Epithelial cell of proximal tubule (primary cell): ENCODE measurements around the gene ERC2. TPM values are rescaled to one million over a fixed set of nuclear protein-coding genes. Genes with fewer than 3 reads are reported as not detected.

Experiments
- DNase-seq: peaks from one replicate; pipeline ENCODE4 v3.0.0-alpha.2; 2011; ENCODE audit warnings: low read depth
- H3K4me3 ChIP-seq: 2 replicates; pipeline ENCODE4 v1.5.1; 2011; ENCODE audit warnings: low read depth, mild to moderate bottlenecking, low read length
- CTCF ChIP-seq: conservative IDR thresholded peaks from 2 replicates; pipeline ENCODE4 v1.5.1; 2012; ENCODE audit warnings: low read depth, mild to moderate bottlenecking, low read length
- total RNA-seq: library from RNA; depleted of rRNA; stranded (reverse); fragments of >200 nt; gene quantifications from 2 replicates; pipeline ENCODE4 v1.2.3, GENCODE V29; 2015

ERC2 gene
- total RNA-seq, 1 donor from 2014 or later: 2.7 TPM

GRCh38 chr3:55655544-55655943 lies 812.7 kb downstream of the ERC2 start:
- no peak for DNase-seq
- no peak for TF ChIP-seq CTCF
- no peak overlapping the region for H3K4me3 ChIP-seq

DNA sequence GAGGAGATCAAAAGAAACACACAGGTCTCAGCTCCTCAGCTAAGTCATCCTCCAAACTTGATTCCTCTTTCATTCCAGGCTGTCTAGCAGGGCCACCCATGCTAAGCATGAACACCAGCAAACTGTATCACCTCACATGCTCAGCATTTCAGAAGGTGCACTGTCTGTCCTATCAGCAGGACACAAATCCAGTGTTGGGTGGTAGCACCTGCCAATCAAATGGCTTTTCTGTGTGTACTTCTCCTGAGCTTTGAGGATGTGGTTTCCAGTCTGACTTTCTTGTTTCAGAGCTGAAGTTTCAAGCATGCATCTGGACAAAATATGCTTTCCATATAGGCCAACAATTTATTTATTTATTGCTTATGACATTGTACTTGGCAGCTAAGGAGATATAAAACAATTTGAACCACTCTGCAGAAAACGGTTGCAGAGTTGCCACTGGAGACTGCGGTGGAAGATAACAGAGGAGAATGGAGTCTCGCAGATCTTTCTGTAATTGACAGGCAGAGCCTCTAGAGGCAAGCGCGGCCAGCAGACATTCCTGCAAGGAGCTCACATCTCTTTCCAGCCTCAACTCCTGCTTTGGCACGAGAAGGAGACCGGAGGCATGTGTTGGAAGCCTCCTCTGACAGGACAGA lies 814.0 kb downstream of the ERC2 start:
- TF ChIP-seq CTCF: no peak
- DNase-seq: no peak
- H3K4me3 ChIP-seq: no peak overlapping the region

DNA sequence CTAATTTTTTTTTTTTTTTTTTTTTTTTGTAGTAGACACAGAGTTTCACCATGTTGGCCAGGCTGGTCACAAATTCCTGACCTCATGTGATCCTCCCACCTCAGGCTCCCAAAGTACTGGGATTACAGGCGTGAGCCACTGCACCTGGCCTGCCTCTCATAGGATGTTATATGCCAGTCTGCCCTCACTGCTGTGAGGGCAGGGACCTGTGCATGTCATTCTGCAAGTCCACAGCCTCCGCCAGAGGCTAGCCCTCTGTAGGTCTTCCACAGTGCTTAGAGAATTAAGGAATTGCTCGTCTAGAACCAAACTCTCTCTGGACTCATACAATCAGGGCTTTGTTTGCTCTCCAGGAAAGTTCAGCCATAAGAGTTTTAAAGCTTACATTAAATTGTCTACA lies 817.3 kb downstream of the ERC2 start:
- no peak for DNase-seq
- TF ChIP-seq CTCF: no peak
- H3K4me3 ChIP-seq: no peak overlapping the region

- no peak for TF ChIP-seq CTCF
- DNase-seq: no peak
Measured at GRCh38 chr3:55650011-55650410, 818.3 kb downstream of the ERC2 start.

DNA sequence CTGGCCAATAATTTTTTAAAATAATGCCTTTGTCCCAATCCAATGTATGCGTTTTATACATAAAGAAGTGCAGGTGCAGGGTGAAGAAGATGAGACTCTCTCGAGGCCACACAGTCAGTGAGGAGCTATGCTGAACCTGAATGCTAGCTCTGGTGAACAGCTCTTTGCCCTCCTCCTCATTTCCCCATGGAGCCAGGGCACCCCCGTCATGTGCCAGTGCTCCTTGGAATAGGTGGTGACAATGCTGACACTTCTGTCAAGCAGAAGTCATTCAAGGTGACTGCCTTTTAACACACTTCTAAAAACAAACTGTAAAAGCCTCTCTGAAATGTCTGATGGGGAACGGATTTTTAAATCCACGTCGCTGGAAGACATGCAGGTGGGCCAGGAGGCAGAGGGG lies 818.7 kb downstream of the ERC2 start:
- no peak for TF ChIP-seq CTCF
- no peak for DNase-seq
- no peak overlapping the region for H3K4me3 ChIP-seq

More at GRCh38 chr3:55650011-55650410, 818.3 kb downstream of the ERC2 start:
- H3K4me3 ChIP-seq: no peak overlapping the region

DNA sequence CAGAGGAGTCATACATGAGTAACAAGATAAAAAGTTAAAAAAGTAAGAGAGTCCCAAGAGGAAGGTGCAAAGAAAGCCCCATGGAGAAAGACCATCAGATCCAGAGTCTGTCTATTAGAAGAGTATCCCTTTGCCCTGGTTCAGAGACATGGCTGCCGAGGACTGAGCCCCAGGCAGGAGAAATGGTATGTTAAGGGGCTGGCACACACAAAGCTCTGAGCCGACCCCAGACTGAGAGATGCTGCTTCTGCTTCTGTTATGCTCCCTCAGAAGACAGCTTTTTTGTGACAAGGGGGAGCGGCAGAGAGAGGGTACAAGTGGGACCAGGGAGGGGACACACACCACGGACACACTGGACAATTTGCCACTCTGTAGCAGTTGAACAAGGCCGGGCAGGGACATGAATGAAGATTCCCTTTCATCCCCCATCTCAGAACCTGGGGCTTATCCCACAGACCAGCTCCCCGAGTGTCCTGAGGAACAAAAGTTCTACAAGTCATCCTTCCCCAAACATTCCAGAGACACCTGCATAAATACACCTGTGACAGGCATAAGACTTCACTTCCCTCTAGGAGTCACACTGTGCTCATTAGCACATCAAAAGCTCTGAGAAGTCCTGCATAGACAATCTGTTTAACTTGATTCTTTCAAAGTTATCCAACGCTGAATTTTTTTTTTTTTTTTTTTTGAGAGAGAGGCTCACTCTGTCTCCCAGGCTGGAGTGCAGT lies 819.5 kb downstream of the ERC2 start:
- no peak for DNase-seq
- no peak for TF ChIP-seq CTCF
- no peak overlapping the region for H3K4me3 ChIP-seq

GRCh38 chr3:55647670-55648069 lies 820.6 kb downstream of the ERC2 start:
- no peak overlapping the region for H3K4me3 ChIP-seq
- TF ChIP-seq CTCF: no peak
- no peak for DNase-seq
